HepG2 (cell line): ENCODE results near the gene DOK7. TPM values are rescaled to one million over a fixed set of nuclear protein-coding genes. Genes with fewer than 3 reads are reported as not detected.

Experiments
- AKAP8 ChIP-seq: sonication (generic); formaldehyde crosslinking; IDR thresholded peaks from 2 replicates; pipeline ENCODE4 v1.5.1; 2020; ENCODE audit warnings: mild to moderate bottlenecking, missing genetic modification reagents
- ARNTL ChIP-seq: sonication (generic); formaldehyde crosslinking; IDR thresholded peaks from 2 replicates; pipeline ENCODE4 v1.4.0; 2020; ENCODE audit warnings: mild to moderate bottlenecking, missing genetic modification reagents
- GFI1 ChIP-seq: sonication (generic); formaldehyde crosslinking; IDR thresholded peaks from 2 replicates; pipeline ENCODE4 v1.5.0; 2020; ENCODE audit warnings: missing genetic modification reagents, mild to moderate bottlenecking, borderline replicate concordance
- PTBP1 ChIP-seq: fragments of 200-400 bp; formaldehyde crosslinking; IDR thresholded peaks from 2 replicates; pipeline ENCODE4 v1.6.1; 2018; ENCODE audit warnings: low read length, low read depth; ENCODE audit not compliant: poor library complexity, severe bottlenecking
- RBM39 ChIP-seq: fragments of 200-400 bp; formaldehyde crosslinking; IDR thresholded peaks from one replicate; pipeline ENCODE4 v1.6.1; 2018; ENCODE audit warnings: antibody characterized with exemption, mild to moderate bottlenecking, low read depth, low read length; ENCODE audit not compliant: poor library complexity, severe bottlenecking
- RFX5 ChIP-seq: IDR thresholded peaks from 2 replicates; pipeline ENCODE4 v1.6.1; 2011; ENCODE audit warnings: low read depth, low read length, improper control_type of control experiment
- SAP130 ChIP-seq: IDR thresholded peaks from 2 replicates; pipeline ENCODE4 v1.6.1; 2016; ENCODE audit warnings: low read depth
- TOPORS ChIP-seq: sonication (generic); formaldehyde crosslinking; IDR thresholded peaks from 2 replicates; pipeline ENCODE4 v1.8.0; 2023; ENCODE audit warnings: mild to moderate bottlenecking, missing genetic modification reagents
- ZBTB42 ChIP-seq: sonication (generic); formaldehyde crosslinking; IDR thresholded peaks from 2 replicates; pipeline ENCODE4 v1.5.0; 2020; ENCODE audit warnings: mild to moderate bottlenecking, missing genetic modification reagents
- ZFX ChIP-seq: sonication (generic); formaldehyde crosslinking; IDR thresholded peaks from 2 replicates; pipeline ENCODE4 v1.4.0; 2020; ENCODE audit warnings: mild to moderate bottlenecking, low read depth, missing genetic modification reagents, moderate library complexity
- ZNF205 ChIP-seq: IDR thresholded peaks from 2 replicates; pipeline ENCODE4 v1.6.1; 2018; ENCODE audit warnings: missing biosample characterization, missing genetic modification reagents
- ZNF251 ChIP-seq: sonication (generic); formaldehyde crosslinking; IDR thresholded peaks from 2 replicates; pipeline ENCODE4 v1.9.0; 2021; ENCODE audit warnings: mild to moderate bottlenecking, missing genetic modification reagents
- ZNF292 ChIP-seq: sonication (generic); formaldehyde crosslinking; IDR thresholded peaks from 2 replicates; pipeline ENCODE4 v1.8.1; 2022; ENCODE audit warnings: mild to moderate bottlenecking, low read depth, missing genetic modification reagents, borderline replicate concordance
- polyA plus RNA-seq, 8 experiments: library from polyadenylated mRNA; depleted of rRNA in 3 of 8; stranded (reverse) in 7 of 8; unstranded in 1 of 8; fragments of >200 nt; fragmentation: Illumina TruSeq in 4 of 8; extraction: Trizol in 4 of 8; gene quantifications; 2 replicates each; pipeline versions ENCODE4 v1.2.1 to v1.2.3, GENCODE V29; 2011 to 2016; ENCODE audit warnings: low read depth in 4 of 8, missing spikeins in 1 of 8, mixed read lengths in 1 of 8; ENCODE audit not compliant: insufficient read depth in 1 of 8
- total RNA-seq, 5 experiments: library from RNA; depleted of rRNA; stranded (reverse); fragments of >200 nt; fragmentation: Illumina TruSeq; extraction: Trizol; gene quantifications; 2 replicates each; pipeline ENCODE4 v1.2.3, GENCODE V29; 2016; ENCODE audit warnings: low read depth in 1 of 5
- TF ChIP-seq, protein P1 (sequence below): sonication (generic); formaldehyde crosslinking; IDR thresholded peaks from 2 replicates; pipeline ENCODE4 v1.4.0; 2020; ENCODE audit warnings: missing genetic modification reagents, low read depth, mild to moderate bottlenecking, borderline replicate concordance
- TF ChIP-seq, protein P2 (sequence below): sonication (generic); formaldehyde crosslinking; IDR thresholded peaks from 2 replicates; pipeline ENCODE4 v1.4.0; 2020; ENCODE audit warnings: low read depth, mild to moderate bottlenecking, missing genetic modification reagents
- TF ChIP-seq, protein P3 (sequence below): sonication (generic); formaldehyde crosslinking; IDR thresholded peaks from 2 replicates; pipeline ENCODE4 v1.8.0; 2022; ENCODE audit warnings: mild to moderate bottlenecking, missing genetic modification reagents, borderline replicate concordance
- TF ChIP-seq, protein P4 (sequence below): sonication (generic); formaldehyde crosslinking; IDR thresholded peaks from 2 replicates; pipeline ENCODE4 v1.4.0; 2020; ENCODE audit warnings: mild to moderate bottlenecking, missing genetic modification reagents

The DOK7 gene
- total and polyA plus RNA-seq, 2 of the 13 experiments (the other 11 are each of a cell fraction or from before 2014, with no cell fraction given) = 0.03 to 0.07 TPM

DNA sequence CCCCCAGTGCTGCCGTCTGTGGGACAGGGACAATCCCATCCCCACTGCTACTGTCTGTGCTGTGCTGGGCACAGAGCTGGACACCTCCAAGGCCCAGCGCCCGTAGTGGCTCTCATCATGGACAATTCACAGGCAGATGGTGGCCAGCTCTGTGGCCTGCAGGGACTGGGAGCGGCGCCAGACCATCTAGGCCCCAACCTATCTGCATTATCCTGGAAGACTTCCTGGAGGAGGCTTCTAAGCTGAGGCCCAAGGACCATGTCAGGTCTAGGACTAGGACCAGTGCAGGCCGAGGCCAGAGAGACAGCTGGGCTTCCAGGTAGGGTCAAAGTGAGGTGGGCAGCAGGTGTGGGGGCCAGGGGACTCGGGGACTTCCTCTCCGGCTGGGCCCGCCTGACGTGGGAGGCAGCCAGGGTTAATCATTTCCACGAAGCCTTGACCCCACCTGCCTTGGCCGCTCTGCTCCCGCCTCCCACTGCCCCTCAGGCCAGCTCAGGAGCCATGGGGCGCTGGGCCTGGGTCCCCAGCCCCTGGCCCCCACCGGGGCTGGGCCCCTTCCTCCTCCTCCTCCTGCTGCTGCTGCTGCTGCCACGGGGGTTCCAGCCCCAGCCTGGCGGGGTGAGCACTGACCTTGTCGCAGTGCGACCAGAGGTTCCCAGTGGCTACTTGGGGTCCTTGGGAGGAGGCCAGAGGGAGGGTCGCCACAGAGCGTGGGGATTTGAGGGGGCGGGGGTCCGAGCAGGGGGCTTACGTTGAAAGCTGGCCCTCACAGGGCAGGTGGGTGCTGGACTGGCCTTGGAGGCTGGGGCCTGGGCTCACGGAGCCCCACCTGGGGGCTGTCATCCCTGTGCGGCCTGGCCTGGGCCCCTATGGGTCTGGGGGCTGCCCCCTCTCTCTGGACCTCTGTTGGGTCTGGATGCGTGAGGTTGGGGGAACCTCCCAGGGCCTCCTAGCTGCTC lies 21.3 kb upstream of the DOK7 start, which contains the start of gene HGFAC (continued):
- TF ChIP-seq ZNF251 (CRISPR knock-in tag) (no peak), RFX5 (no peak), RBM39 (no peak), GFI1 (CRISPR knock-in tag) (0 out of 2 replicates have a peak, but pooled peaks have one; percentile 58), ARNTL (CRISPR knock-in tag) (no peak), ZBTB42 (CRISPR knock-in tag) (no peak), PTBP1 (no peak), ZNF292 (CRISPR knock-in tag) (peak; percentile 21; the same call in 1 of the 2 replicates), AKAP8 (CRISPR knock-in tag) (0 out of 2 replicates have a peak, but pooled peaks have one; percentile 19), TOPORS (no peak), SAP130 (peak; percentile 36; the same call in 1 of the 2 replicates), ZNF205 (CRISPR knock-in tag) (no peak), ZFX (CRISPR knock-in tag) (peak; percentile 79)
- TF ChIP-seq, protein P1, sequence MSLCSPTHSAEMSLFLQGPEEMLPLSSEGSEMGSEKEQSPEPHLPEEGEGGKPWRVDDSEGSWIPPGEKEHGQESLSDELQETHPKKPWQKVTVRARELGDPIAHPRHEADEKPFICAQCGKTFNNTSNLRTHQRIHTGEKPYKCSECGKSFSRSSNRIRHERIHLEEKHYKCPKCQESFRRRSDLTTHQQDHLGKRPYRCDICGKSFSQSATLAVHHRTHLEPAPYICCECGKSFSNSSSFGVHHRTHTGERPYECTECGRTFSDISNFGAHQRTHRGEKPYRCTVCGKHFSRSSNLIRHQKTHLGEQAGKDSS = no peak
- TF ChIP-seq, protein P2, sequence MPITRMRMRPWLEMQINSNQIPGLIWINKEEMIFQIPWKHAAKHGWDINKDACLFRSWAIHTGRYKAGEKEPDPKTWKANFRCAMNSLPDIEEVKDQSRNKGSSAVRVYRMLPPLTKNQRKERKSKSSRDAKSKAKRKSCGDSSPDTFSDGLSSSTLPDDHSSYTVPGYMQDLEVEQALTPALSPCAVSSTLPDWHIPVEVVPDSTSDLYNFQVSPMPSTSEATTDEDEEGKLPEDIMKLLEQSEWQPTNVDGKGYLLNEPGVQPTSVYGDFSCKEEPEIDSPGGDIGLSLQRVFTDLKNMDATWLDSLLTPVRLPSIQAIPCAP (CRISPR knock-in tag) = 0 out of 2 replicates have a peak, but pooled peaks have one; percentile 70
- TF ChIP-seq, protein P3, sequence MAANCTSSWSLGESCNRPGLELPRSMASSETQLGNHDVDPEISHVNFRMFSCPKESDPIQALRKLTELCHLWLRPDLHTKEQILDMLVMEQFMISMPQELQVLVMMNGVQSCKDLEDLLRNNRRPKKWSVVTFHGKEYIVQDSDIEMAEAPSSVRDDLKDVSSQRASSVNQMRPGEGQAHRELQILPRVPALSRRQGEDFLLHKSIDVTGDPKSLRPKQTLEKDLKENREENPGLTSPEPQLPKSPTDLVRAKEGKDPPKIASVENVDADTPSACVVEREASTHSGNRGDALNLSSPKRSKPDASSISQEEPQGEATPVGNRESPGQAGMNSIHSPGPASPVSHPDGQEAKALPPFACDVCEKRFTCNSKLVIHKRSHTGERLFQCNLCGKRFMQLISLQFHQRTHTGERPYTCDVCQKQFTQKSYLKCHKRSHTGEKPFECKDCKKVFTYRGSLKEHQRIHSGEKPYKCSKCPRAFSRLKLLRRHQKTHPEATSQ (CRISPR knock-in tag) = no peak
- TF ChIP-seq, protein P4, sequence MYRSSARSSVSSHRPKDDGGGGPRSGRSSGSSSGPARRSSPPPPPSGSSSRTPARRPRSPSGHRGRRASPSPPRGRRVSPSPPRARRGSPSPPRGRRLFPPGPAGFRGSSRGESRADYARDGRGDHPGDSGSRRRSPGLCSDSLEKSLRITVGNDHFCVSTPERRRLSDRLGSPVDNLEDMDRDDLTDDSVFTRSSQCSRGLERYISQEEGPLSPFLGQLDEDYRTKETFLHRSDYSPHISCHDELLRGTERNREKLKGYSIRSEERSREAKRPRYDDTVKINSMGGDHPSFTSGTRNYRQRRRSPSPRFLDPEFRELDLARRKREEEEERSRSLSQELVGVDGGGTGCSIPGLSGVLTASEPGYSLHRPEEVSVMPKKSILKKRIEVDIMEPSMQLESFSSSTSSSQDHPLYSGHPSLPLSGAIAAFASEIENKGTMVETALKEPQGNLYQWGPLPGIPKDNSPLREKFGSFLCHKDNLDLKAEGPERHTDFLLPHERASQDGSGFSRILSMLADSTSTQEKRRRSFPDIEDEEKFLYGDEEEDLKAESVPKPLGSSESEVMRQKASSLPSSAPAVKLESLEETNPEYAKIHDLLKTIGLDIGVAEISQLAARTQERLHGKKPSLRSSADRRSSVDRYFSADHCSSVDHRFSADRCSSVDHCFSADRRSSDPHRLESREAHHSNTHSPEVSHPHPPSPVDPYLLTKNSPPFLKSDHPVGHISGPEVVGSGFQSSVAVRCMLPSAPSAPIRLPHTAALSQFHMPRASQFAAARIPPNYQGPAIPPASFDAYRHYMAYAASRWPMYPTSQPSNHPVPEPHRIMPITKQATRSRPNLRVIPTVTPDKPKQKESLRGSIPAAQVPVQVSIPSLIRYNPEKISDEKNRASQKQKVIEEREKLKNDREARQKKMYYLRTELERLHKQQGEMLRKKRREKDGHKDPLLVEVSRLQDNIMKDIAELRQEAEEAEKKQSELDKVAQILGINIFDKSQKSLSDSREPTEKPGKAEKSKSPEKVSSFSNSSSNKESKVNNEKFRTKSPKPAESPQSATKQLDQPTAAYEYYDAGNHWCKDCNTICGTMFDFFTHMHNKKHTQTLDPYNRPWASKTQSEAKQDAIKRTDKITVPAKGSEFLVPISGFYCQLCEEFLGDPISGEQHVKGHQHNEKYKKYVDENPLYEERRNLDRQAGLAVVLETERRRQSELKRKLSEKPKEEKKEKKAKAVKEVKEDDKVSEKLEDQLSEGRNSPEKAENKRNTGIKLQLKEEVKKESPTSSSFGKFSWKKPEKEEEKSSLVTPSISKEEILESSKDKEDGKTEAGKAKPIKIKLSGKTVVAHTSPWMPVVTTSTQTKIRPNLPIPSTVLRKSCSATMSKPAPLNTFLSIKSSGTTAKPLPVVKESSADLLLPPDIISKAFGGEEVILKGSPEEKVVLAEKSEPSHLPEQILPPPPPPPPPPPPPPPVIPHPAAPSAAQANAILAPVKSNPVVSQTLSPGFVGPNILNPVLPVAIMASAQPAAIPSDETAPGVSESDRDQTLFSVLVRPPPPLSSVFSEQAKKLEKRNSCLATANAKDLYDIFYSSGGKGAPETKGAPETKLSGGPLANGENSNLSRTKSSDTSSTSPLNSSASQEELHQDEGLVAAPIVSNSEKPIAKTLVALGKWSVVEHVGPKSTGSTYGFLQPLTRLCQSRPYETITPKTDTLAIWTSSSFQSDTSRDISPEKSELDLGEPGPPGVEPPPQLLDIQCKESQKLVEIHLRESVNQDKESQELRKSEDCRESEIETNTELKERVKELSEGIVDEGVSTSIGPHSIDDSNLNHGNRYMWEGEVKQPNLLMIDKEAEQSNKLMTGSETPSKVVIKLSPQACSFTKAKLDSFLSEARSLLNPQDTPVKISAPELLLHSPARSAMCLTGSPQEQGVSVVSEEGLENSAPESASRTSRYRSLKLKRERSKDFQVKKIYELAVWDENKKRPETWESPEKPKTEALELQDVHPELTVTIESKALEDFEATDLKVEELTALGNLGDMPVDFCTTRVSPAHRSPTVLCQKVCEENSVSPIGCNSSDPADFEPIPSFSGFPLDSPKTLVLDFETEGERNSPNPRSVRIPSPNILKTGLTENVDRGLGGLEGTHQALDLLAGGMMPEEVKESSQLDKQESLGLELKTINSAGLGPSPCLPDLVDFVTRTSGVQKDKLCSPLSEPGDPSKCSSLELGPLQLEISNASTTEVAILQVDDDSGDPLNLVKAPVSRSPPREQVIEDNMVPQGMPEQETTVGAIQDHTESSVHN = no peak
